HuH-7 (cell line): ENCODE results near the gene NOTCH2.

ENCODE experiments used
- DNase-seq: peaks from one replicate; pipeline ENCODE4 v3.0.0; 2011; ENCODE audit warnings: low spot score

Gene NOTCH2

GRCh38 chr1:119974013-119974412 is 95.4 kb downstream of the NOTCH2 start:
- DNase-seq: no peak

GRCh38 chr1:119971710-119972570 is 97.5 kb downstream of the NOTCH2 start:
- no peak for DNase-seq

GRCh38 chr1:119968601-119969000 is 100.9 kb downstream of the NOTCH2 start:
- DNase-seq: no peak

DNA sequence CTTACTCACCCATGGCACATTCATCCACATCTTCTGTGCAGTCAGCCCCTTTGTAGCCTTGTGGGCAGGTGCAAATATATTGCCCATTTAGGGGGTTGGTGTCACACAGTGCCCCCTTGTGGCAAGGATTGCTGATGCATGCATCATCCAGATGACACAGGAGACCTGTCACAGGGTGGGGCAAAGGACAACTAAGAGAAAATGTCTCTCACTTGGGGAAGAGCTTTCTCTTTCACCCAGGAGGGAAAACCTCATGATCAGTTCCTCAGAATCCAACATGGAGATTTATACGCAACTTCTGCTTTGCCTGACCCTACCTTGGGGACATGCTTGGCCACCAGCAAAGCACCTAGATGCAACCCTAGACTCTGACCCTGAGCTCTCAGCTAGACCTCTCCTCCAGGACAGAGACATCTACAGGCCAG is 101.4 kb downstream of the NOTCH2 start:
- DNase-seq: peak; percentile 48

GRCh38 chr1:119966681-119967080 is 102.8 kb downstream of the NOTCH2 start:
- no peak for DNase-seq

DNA sequence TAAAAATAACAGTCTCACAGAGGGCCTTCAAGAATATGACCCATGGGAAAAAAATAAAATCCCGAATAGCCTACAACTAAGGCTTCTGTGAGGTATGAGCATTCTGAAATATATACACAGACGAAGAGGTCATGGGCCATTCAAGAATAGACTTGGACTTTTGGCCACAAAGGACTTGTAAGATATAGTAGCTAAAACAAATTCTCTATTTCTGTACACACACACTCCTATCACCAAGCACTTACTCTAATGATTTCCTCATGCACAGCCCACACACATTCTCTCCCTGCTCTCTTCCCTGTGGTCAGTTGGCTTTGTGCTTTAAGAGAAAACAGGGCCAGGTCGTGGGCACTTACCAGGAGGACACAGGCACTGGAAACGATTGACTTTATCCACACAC is 103.4 kb downstream of the NOTCH2 start:
- no peak for DNase-seq

DNA sequence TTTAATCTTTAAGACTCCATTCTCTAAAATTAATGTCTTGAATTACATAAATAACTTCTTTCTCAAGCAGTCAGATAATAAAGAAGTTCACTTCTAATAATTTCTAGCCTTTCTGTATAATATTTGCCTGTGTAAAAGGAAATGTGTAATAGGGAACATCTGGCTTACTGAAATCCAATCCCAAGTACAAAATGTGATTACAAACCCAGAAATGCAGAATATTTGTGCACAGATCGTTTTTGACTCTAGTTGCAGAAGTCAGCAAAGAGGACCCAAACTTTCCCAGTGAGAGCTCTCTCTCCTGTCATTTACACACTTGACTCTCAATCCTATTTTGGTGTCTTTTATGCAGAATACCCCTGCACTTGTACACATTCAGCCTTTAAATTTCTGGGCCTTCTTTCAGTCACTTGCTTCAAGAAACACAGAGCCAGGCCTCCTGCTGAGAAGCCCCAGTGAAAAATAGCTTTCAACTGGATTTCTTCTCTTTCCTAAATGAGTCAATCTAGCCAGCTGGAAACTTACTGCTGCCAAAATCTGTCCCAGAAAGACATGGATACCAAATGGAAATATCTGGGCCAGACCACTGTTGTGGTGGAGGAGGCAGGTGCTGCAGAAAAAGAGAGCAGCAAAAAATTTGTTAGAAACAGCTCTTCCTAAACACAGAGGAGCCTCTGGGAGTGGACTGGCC is 104.6 kb downstream of the NOTCH2 start:
- DNase-seq: no peak

GRCh38 chr1:119962296-119962968 is 107.0 kb downstream of the NOTCH2 start:
- no peak for DNase-seq

GRCh38 chr1:119960501-119960900 is 109.0 kb downstream of the NOTCH2 start:
- no peak for DNase-seq

DNA sequence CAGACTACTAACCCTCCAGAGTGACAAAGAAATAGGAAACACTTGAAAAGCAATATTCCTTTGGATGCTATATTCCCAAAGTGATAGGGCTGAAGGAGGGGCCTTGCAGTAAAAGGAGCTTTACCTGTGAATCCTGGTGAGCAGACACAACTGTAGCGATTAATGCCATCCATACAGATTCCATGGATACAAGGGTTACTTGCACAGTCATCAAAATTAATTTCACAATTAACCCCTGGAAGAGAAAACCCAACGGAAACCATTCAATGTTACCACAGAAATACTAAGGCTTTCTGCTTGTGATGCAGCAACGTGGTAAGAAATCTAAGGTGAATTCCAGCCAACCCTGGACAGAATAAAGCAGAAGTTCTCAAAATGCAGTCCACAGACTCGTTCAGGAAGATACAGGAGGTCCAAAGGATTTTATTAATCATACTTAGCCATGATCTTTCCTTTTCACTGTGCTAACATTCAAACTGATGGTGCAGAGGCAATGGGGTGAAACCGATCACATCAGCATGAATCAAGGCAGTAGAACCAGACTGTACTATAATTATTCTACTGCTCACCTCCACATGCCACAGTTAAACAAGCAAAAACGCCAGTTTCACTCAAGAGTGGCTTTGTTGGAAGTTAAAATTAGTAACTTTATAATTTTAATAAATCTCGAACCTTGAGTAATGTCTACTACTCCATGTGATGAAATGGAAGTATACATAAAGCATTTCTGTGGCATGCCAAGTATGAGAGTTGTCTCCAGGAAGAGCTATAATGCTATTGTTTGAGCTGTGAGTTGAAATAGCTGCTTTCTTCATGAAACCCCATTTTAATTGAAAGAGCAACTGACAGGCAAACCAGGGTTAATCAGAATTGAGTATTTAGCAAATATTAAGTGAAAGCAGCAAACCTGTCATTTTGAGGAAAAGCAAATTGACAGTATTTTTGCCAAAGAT is 109.9 kb downstream of the NOTCH2 start:
- DNase-seq: no peak

DNA sequence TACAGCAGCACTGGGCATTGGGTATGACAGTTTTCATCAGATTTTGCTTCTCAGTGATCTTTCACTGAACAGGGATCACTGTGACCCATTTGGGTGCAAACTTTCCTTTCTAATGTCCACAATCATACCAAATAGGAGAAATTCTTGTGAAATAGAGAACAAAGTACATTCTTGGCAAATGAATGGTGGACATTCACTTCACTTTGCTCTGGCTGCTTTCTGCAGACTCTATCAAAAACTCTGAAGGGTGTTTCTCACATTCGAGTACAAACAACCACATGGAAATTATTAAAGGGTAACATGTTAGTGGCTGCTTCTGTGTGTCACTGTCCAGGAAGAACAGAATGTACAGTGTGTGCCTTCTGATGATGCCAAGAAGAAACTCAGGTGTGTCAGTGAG is 111.2 kb downstream of the NOTCH2 start:
- no peak for DNase-seq

GRCh38 chr1:119956306-119956705 is 113.2 kb downstream of the NOTCH2 start:
- DNase-seq: no peak

DNA sequence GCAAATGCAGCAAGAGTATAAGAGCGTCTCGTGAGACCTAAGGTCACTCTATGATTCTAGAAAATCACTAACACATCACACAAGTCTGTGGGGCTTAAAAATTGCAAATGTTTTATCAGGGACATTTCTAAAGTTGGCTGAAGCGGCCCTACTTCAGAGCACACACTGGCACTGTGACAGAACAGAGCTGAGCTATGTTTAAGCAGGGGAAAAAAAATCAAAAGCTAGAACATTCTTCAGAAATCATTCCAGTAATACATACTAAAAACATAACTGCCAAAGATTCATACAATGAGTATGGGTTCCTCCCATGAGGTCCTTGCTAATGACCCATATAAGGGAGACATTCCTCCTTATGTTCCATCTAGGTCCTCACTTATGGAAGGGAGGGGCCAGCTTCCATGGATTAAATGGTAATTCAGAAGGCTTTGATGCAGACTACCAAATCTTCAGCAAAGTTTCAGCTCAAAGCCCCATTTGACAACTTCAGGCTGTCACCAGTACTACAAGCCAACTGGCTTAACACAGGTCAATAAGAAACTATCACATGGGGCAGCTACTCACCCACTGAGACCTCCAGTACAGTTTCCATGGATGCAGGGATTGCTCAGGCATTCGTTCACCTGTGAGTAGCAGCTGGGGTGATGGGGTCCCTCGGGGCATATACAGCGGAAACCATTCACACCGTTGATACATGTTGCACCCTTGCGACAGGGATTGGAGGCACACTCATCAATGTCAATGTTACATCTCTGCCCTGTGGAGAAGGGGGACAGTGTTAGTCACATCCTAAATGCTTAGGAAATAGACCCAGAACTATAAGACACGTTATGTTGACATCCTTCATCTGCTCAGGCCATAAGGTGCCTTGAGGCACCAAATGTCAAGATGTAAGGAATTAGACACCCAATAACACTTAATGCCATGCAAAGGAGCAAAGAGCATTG is 114.7 kb downstream of the NOTCH2 start:
- DNase-seq: no peak

DNA sequence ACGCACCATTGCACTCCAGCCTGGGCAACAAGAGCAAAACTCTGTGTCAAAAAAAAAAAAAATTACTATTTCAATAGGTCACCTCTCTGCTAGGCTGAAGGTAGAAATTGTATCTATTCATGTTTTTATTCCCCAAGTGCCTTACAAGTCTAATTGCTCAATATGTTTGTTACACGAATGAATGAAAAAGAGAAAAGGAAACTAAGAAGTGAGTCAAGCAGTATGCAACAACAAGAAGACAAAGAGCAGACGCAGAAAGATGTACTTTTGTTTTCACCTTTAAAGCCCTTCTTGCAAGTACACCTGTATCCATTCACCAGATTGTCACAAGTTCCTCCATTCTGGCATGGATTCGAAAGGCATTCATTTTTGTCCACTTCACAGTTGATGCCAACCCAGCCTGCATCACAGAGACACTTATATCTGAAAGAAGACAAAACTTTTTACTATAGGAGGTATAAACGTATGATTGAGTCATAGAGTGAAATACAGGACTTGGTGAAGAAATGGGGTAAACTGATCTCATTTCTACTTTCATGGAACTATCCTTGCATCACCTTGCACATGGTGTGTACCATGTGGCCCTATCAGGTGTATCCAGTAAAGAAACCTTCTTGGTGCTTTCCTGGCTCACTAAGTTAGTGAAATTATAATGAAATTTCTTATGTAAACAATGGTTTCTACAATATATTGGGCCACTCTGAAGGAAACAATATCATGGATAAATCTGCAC is 116.0 kb downstream of the NOTCH2 start:
- DNase-seq: no peak

DNA sequence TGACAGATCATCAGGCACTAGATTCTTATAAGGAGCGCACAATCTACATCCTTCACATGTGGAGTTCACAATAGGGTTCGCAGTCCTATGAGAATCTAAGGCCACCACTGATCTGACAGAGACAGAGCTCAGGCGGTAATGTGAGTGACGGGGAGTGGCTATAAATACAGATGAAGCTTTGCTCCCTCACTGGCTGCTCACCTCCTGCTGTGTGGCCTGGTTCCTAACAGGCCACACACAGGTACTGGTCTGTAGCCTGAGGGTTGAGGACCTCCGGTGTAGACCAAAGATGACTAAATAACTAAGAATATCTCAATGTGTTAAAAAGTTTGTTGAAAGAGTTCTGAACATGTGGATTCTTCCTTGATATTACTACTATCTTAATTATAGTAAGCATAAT is 117.0 kb downstream of the NOTCH2 start:
- no peak for DNase-seq

DNA sequence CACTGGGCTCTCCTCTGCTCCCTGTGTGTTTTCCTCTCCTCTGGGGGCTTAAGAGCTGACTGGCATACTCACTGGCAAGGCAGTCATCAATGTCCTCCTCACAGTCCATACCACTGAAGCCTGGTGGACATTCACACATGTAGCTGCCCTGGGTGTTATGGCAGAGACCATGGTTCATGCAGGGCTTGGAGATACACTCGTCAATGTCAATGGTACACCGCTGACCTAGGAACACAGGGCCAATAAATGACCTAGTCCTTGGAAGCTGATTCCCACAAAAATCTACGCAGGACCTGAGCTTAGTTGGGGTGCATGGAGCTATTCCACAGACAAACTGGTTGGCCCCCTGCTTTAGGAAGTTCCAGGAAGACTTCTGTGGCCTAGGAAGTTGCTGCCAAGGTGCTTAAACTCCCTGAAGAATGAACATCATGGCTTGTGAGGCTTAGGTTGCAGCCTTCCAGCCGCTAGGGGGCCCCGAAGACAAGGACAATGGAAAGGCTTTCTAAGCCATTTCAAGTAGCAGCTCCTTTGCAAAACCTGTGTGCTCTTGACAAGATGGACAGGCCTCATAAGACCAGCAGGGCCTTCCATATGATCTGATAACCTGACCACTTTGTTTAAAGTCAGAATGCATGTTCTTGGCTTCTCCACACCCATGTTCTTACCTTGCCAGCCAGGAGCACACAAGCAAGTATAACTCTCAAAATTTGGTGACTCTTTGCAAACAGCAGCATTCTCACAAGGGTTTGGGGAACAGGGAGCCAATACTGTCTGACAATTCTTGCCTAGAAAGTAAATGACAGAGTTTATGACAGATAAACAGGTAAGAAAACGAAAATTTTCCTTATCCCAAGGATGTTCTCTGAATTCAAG is 120.9 kb downstream of the NOTCH2 start:
- peak; percentile 36 for DNase-seq

- DNase-seq: no peak
These were observed 122.0 kb downstream of the NOTCH2 start for GRCh38 chr1:119947468-119947867.

GRCh38 chr1:119946724-119947123 is 122.7 kb downstream of the NOTCH2 start:
- no peak for DNase-seq

DNA sequence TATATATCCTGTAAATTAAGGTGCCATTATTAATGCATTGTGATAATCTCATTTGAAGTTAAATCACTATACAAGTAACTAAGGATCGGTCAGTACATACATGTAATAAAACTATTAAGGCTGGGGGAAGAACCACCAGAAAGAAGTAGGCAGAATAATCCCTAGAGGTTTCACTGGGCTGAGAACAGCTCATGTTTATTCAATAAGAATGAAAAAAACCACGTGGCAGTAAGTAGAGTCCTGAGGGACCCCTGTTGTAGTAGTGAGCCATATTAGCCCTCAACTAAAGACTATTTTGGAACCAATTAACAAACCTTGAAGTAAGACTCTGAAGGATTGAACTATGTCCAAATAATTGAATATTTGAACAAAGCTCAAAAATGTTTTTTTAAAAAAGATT is 126.2 kb downstream of the NOTCH2 start:
- DNase-seq: no peak
